ENCODE measurements around the gene MPZL3. TPM values are rescaled to one million over a fixed set of nuclear protein-coding genes. Genes with fewer than 3 reads are reported as not detected.

Gene MPZL3
- total RNA-seq, 1 donor from 2014 or later = 7.4 TPM

GRCh38 chr11:118222437-118222836 is 29.7 kb downstream of the MPZL3 start:
- no peak for DNase-seq (ENCODE audit: low read depth)
- H3K4me3 ChIP-seq (ENCODE audit: low read depth, low read length) = no peak overlapping the region
- TF ChIP-seq, protein P1, sequence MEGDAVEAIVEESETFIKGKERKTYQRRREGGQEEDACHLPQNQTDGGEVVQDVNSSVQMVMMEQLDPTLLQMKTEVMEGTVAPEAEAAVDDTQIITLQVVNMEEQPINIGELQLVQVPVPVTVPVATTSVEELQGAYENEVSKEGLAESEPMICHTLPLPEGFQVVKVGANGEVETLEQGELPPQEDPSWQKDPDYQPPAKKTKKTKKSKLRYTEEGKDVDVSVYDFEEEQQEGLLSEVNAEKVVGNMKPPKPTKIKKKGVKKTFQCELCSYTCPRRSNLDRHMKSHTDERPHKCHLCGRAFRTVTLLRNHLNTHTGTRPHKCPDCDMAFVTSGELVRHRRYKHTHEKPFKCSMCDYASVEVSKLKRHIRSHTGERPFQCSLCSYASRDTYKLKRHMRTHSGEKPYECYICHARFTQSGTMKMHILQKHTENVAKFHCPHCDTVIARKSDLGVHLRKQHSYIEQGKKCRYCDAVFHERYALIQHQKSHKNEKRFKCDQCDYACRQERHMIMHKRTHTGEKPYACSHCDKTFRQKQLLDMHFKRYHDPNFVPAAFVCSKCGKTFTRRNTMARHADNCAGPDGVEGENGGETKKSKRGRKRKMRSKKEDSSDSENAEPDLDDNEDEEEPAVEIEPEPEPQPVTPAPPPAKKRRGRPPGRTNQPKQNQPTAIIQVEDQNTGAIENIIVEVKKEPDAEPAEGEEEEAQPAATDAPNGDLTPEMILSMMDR (conservative IDR thresholded peaks at IDR 0.05; ENCODE audit: low read depth, low read length) = no peak

DNA sequence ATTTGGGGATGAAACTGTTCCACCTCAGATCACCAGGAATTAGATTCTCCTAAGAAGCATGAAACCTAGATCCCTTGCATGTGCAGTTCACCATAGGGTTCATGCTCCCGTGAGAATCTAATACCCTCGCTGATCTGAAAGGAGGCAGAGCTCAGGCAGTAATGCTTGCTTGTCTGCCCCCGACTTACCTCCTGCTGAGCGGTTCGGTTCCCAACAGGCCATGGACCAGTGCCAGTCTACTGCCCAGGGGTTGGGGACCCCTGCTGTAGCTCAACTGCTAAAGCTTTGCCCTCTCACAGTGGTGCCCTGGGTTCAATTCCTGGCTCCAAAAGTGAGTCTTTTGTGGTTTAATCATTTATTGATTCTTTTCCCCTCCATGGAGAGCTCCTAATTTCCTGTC is 30.7 kb downstream of the MPZL3 start:
- H3K4me3 ChIP-seq (ENCODE audit: low read depth, low read length) = no peak overlapping the region
- no peak for DNase-seq (ENCODE audit: low read depth)
- TF ChIP-seq, protein P1 (conservative IDR thresholded peaks at IDR 0.05; ENCODE audit: low read depth, low read length) = no peak

GRCh38 chr11:118219732-118220131 is 32.4 kb downstream of the MPZL3 start:
- TF ChIP-seq, protein P1 (conservative IDR thresholded peaks at IDR 0.05; ENCODE audit: low read depth, low read length) = no peak
- no peak overlapping the region for H3K4me3 ChIP-seq (ENCODE audit: low read depth, low read length)
- DNase-seq (ENCODE audit: low read depth) = no peak

- H3K4me3 ChIP-seq (ENCODE audit: low read depth, low read length) = no peak overlapping the region
- TF ChIP-seq, protein P1 (conservative IDR thresholded peaks at IDR 0.05; ENCODE audit: low read depth, low read length) = no peak
- no peak for DNase-seq (ENCODE audit: low read depth)
These were observed 32.9 kb downstream of the MPZL3 start for GRCh38 chr11:118219244-118219643.

- DNase-seq (ENCODE audit: low read depth) = no peak
- H3K4me3 ChIP-seq (ENCODE audit: low read depth, low read length) = no peak overlapping the region
- TF ChIP-seq, protein P1 (conservative IDR thresholded peaks at IDR 0.05; ENCODE audit: low read depth, low read length) = no peak
These were observed 34.6 kb downstream of the MPZL3 start for GRCh38 chr11:118217575-118217974.

DNA sequence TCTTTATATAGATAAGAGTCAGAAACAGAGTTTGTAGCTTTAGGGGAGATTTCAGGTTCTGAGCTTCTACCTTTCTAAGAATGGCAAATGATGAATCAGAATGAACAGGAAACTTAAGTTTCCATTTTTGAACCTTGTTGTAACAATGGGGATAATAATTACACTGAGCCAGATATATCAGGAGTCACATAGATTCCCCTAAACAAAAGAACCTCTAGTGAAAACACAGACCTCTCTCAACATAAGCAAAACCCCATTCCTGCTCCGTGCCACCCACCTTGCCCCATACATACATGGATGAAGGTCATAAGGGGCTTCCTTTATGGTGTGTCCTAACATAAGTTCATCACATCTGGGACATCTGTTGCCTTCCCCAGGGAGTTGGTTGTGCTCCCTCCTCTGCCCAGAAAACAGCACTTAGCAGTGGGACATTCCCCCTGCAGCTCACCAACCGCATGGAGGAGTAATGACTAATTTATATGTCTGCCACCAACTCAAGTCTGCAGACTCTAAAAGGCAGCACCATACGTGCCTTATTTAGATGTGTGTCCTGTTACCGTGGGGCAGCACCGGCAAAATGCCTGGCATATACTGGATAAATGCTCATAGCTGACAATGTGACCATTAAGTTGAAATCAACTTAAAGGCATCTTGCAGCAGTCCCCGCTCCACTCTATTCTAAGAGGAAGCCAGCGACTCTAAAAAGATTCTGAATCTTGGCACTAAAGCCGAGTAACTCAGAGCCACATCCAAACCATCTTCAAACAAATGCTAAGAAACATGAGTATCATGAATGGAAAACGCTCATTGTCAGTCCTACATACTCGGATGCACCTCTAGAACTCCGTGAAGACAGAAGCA is 35.3 kb downstream of the MPZL3 start:
- DNase-seq (ENCODE audit: low read depth) = no peak
- TF ChIP-seq, protein P1 (conservative IDR thresholded peaks at IDR 0.05; ENCODE audit: low read depth, low read length) = no peak
- H3K4me3 ChIP-seq (ENCODE audit: low read depth, low read length) = no peak overlapping the region

- no peak overlapping the region for H3K4me3 ChIP-seq (ENCODE audit: low read depth, low read length)
- no peak for DNase-seq (ENCODE audit: low read depth)
- TF ChIP-seq, protein P1 (conservative IDR thresholded peaks at IDR 0.05; ENCODE audit: low read depth, low read length) = no peak
These were observed 36.4 kb downstream of the MPZL3 start for GRCh38 chr11:118215765-118216164.
